Stimulated activated CD8-positive, alpha-beta memory T cell treated with anti-CD3 and anti-CD28 coated beads, Interleukin-12 subunit alpha, Interleukin-12 subunit beta, amount 100 ng/mL, for 24 hours (primary cell): ENCODE results near the gene ZC3H10.
A peak's percentile ranks its signal among the peaks of the same experiment; 100 is the strongest.
"Not testable (repeated sequence)": the region's sequence is repeated elsewhere in the genome, so short reads cannot be mapped to it uniquely, and the experiment has no call there.

Experiments used
- DNase-seq: peaks from one replicate; pipeline ENCODE4 v3.0.0-alpha.2; 2020; ENCODE audit errors: extremely low read depth

ZC3H10 gene

DNA sequence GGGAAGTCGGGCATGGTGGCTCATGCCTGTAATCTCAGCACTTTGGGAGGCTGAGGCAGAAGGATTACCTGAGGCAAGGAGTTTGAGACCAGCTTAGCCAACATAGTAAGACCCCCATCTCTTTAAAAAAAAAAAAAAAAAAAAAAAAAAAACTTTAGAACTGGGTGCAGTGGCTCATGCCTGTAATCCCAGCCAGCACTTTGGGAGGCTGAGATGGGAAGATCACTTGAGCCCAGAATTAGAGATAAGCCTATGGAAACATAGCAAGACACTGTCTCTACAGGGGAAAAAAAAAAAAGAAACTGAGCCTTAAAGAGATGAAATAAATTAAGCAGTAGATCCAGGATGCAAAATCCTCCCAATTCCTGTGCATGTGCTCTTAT lies 15.4 kb upstream of the ZC3H10 start:
- no peak for DNase-seq

DNA sequence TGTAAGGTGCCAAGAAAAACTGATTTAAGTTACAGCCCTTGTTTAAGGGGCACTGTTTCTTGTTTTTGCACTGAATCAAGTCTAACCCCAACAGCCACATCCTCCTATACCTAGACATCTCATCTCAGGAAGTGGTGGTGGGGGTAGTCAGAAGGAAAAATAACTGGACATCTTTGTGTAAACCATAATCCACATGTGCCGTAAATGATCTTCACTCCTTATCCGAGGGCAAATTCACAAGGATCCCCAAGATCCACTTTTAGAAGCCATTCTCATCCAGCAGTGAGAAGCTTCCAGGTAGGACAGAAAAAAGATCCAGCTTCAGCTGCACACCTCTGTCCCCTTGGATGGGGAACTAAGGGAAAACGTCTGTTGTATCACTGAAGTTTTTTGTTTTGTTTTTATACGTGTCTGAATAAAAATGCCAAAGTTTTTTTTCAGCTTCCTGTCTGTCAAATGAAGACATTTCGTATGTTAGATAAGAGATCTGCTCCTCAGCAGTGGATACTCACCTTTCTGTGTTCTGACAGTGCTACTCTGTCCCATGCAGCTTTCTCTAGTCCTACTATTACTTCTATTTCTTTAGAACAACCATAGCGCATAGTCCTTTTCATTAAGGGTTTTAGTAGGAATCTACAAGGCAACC lies 14.9 kb upstream of the ZC3H10 start:
- DNase-seq, result no peak

DNA sequence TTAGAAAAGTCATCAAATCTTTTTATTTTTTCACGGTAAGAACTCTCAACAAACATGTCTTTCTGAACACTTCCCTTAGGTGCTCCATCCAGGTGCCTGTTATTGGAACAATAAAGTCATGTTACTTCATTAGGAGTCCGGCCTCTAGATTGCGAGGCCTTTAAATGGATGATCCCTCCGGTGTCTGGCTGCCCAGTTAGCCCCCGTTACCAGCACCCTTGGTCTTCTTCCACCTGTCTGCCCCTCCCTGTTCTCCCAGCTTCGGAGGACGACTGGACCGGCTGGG lies 14.3 kb upstream of the ZC3H10 start:
- no peak for DNase-seq

DNA sequence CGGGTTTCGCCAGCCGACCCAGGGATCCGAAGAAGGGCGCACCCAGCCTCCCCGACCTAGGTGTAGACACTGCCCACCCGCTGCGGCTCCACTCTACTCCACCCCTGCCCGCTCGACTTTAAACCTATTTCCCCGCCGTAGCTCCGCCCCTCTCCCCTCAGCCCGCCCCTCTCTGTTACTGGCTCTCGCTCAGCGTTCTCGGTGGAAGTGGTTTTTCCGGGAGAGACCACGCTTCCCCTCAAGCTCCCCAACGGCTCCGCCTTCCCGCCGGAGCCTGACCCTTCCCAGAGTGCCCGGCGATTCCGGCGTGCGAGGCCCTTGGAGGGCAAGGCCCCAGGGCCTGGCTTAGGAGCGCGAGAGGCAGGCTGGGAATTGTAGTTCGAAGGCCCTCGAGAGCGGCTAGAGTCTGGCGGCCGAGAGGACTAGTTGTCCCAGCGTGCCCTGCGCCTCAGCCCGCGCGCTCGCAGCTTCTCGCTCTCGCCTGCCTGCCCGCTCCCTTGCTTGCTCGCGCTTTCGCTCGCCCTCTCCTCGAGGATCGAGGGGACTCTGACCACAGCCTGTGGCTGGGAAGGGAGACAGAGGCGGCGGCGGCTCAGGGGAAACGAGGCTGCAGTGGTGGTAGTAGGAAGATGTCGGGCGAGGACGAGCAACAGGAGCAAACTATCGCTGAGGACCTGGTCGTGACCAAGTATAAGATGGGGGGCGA lies 13.8 kb upstream of the ZC3H10 start, which contains the start of gene PA2G4:
Gene PA2G4, plus strand, starts transcription at position 451 of the 706 bp plus-strand sequence. Its CDS starts 179 bp downstream, at position 630.
- peak; percentile 95 for DNase-seq

DNA sequence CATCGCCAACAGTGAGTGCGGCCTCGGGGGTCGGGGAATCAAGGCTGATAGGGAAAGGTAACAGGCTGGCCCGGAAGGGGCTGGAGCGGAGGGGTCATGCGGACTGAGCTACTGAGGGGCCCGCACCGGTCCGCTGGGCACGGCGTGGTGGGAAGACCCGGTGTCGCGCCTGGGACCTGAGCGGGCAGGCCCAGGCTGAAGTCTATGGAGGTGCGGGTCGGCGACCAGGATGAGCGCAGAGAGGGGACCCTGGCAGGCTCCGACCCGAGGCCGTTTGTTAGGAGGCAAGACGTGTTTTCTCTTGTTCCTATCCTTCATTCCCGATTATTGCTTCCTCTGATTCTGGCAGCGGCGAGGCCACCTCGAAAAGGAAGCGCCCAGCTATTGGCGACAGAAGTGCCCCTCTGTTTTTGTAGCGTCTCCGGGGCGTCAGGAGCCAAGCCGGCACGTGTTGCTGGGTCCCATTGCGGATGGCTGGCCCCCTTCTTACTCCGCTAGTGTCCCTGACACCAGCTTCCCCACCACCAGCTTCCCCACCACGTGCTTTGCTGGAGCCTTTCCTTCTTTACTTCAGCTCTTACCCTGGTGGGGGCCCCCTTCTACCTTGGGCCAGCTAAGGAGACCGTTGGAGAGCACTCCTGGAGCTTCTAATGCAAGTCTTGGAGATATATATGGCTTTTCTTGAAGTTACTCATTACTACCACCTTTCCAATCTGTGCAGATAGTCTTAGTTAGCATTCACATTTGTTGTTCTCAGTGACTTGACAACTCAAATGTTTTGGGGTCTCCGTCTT lies 13.1 kb upstream of the ZC3H10 start:
- no peak for DNase-seq

DNA sequence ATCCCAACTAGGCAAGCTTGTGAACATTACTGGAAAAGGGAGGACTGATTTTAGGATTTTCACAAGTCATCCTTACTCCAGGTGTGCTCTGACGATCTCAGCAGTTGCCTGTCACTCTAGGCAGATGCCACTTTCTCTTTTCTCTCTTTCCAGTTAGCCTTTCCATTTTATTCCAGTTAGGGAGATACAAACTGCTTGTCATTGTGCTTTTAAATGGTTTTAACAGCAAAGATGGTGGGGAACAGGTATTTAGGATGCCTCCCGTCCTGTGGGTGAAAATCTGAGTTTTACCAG lies 12.5 kb upstream of the ZC3H10 start:
- DNase-seq, result no peak

DNA sequence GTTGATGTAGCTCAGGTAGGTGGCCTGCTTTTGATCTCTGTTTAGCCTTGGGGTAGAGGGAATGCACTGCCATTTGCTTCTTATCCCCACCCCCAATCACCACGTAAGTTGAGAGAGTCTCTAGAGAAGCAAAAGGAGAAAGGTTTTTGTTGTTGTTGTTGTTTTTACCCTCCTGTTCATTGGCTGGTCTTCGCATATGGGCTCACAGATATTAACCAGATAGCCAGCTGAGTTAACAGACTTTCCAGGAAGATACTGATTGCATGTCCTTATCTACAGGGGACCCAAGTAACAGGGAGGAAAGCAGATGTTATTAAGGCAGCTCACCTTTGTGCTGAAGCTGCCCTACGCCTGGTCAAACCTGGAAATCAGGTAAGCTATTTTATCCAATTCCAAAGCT lies 10.8 kb upstream of the ZC3H10 start:
- DNase-seq, result no peak

DNA sequence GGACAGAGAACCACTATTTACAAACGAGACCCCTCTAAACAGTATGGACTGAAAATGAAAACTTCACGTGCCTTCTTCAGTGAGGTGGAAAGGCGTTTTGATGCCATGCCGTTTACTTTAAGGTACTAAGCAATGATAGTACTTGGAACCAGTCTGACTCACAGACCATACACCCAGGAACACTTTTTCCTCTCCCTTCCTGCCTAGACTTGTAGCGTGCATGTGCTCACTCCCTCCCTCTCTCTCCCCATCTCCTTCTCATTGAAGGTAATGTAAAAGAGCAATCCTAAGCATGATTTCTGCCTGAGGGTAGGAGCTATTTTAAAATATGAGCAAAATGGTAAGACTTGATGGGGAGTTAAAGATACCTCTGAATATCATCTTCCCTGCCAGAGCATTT lies 7.5 kb upstream of the ZC3H10 start:
- no peak for DNase-seq

DNA sequence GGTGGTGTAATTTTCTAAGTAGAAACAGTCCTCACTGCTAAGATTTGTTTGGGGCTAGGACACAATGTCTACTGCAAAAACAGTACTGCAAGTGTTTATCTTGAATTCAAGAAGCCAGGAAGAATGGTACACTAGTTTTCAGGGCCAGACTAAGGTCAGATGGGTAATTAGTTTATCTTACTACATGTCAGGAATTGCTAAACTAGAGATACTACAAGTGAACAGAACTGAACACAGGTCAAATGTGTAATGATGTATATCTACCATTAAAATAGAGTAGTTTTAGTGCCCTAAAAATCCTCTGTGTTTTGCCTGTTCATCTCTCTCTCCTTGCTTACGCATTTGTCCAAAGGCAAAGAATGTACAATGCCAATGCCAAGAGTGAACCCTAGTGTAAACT lies 4.0 kb upstream of the ZC3H10 start:
- no peak for DNase-seq

DNA sequence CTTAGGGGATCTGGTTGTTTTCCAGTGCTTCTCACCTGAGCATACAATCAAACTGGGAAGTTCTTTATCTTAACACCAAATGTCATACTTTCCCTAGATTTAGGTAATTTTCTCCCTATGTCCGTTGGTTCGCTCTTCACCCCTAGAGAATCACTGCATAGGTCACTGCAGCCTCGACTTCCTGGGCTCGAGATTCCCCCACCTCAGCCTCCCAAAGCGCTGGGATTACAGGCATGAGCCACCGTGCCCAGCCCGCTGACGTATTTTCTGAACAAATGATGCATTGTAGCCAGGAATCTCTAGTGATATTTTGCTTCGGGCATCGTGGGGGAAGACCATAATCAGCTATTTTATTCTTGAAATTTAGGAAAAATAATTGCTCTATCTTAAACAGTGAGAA lies 2.7 kb upstream of the ZC3H10 start:
- DNase-seq, result no peak

DNA sequence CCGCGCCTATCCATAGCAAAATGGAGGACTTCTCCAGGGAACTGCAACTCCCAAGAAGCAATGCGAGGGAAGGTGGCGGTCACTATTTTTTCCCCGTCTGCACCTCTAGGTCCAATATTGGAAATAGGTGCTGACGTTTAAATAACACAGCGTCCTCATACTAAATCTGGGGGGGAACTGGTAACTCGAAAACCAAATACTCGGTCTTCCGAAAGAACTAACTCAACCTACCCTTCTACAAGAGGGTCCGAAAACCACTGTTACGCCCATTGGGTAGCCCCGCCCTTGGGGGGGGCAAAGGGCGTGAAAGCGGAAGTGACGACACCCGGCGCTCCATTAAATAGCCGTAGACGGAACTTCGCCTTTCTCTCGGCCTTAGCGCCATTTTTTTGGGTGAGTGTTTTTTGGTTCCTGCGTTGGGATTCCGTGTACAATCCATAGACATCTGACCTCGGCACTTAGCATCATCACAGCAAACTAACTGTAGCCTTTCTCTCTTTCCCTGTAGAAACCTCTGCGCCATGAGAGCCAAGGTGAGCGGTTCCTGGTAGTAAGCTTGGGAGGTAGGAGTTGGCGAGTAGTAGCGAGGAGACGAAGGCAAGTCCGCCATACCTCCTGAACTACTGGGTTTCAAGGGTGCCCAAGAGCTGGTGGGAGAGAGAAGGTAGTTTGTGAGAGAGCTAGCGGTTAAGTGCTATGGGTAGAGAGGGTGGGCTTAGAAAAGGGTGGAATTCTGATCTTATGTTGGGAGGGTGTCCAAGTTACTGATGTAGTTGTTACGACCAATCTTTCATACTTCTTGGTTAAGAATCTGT lies 1.6 kb upstream of the ZC3H10 start, which contains the start of gene RPL41:
Gene RPL41, plus strand, starts transcription at position 367 of the 815 bp plus-strand sequence.
- peak; percentile 81 for DNase-seq

DNA sequence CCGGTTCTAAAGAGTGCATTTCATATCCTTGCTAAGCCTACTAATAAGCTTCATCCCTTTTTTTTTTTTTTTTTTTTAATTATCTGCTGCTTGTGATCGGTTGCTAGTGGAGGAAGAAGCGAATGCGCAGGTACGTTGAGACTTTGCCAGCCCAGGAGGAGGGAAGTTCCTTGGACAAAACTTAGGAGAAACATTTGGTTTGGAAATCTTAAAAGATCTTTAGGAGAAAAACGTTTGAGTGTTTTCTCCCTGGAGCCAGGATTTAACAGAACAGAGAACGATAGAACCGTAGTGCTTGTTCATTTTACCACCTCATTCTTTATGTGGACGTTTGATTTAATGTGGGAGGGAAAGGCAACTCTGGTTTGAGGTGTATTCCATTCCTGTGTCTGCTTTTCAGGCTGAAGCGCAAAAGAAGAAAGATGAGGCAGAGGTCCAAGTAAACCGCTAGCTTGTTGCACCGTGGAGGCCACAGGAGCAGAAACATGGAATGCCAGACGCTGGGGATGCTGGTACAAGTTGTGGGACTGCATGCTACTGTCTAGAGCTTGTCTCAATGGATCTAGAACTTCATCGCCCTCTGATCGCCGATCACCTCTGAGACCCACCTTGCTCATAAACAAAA lies 872 bp upstream of the ZC3H10 start:
- not testable (repeated sequence) for DNase-seq

DNA sequence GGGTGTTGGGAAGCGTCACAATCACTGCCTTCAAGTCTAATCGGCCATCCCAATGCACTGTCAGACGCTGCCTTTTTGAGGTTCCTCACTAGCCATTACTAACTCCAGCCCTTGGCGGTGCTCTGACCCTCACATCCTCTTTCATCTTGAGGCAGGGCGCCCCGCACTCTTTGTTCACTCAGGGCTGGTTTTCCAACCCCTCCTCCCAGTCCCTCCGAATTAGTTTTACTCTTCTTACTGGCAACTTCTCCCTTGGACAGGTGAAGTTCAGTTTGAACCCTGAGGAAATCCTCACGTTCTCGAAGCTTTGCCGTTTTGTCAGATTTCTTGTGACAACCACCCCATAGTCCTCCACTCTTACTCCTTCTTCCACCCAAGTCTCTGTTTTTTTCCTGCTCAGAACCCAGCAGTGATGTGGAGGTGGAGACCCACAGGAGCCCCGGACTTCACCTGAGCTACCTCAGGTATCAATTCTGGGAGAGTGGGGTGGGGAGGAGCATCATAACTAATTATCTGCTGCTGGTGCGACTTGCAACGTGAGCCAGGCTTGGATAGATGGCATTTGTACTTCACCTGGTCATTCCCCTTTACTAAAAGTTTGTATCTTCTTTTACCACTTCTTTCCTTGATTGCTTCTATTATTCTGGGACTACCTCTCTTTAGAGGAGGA lies 757 bp downstream of the ZC3H10 start:
- no peak for DNase-seq

DNA sequence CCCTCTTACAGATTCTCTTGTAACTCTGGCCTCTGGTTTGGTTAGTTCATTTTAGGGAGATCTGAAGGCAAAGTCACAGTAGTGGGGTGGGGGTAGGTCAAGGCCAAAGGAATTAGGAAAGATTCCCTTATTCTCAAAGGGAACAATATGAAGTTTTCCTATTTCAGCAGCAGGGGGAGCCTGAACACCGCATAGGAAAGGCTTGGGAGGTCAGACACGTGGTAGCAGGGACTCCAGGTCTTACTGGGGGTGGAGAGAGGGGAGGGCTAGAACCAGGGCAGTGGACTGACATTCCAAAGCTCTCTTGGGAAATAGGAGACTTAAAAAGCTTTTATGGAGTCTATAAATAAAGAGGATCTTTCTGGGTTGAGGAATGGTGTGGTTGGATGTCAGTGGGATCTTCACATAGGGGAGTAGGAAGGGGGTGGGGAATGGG lies 1.3 kb downstream of the ZC3H10 start:
- DNase-seq, result no peak

DNA sequence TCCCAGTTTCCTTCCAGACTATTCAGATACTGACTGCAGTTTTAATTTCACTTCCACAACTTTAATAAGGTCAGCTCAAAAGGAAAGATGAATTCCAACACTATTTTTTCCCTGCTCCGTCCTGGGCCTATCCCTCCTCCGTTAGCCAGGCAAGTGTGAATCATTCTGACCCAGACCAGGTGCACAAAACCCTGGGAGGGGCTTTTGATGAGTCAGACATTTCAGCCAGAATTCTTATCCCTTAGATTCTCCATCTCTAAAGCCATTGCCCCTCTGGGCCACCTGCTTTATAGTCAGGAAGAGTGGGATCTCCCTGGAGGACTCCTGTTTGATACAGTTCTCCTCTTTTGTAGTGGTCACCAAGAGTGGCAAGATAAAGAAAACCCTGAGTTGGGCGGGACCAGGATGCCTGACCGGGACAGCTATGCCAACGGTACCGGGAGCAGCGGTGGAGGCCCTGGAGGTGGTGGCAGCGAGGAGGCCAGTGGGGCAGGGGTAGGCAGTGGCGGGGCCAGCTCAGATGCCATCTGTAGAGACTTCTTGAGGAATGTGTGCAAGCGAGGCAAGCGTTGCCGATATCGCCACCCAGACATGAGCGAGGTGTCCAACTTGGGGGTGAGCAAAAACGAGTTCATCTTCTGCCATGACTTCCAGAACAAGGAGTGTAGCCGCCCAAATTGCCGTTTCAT lies 2.2 kb downstream of the ZC3H10 start:
- DNase-seq, result no peak

DNA sequence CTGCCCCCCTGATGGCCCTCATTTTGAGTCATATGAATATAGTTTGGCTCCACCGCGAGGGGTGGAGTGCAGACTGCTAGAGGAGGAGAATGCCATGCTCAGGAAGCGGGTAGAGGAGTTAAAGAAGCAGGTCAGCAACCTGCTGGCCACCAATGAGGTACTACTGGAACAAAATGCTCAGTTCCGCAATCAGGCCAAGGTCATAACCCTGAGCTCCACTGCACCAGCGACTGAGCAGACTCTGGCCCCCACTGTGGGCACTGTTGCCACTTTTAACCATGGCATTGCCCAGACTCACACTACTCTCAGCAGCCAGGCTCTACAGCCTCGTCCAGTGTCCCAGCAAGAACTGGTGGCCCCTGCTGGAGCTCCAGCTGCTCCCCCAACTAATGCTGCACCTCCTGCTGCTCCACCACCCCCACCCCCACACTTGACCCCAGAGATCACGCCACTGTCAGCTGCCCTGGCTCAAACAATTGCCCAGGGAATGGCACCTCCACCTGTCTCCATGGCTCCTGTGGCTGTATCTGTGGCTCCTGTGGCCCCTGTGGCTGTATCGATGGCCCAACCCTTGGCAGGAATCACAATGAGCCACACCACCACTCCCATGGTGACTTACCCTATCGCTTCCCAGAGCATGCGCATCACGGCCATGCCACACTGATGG lies 3.3 kb downstream of the ZC3H10 start:
- no peak for DNase-seq

DNA sequence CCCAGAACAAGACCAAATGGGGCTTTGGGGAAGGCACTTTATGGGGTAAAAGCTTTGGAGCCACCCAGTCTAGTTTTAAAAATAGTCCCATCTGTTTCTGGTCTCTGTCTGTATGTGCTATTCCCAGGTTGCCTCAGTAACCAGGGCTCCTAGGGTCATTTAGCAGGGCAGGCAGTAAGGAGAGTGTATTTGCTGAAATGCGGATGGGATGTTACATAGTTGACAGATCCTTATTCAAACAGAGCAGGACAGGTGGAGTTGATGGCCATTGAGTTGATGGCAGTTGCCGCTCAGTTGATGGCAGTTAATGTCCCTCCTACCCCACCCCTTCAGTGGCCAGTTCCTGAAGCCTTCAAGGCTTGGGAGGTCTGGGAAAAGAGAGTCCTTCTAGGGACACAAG lies 4.6 kb downstream of the ZC3H10 start:
- no peak for DNase-seq

DNA sequence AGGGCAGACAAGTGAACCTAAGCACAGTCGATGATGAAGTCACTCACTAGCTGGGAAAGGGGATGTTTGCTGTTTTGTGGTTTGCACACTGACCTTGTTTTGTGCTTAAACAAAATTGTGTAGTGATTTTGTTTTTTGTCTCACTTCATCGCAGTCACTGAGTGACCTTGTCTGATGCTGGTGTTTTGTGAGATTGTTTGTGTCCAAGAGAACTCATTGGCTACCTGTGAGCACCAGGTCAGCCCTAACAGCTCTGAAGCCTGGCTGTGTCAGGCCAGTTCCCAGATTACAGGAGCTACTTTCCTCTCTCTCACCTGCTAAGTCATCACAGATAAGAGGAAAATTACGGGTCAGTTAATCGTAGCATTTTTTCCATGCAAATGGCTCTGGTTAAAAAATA lies 6.1 kb downstream of the ZC3H10 start:
- DNase-seq, result no peak

DNA sequence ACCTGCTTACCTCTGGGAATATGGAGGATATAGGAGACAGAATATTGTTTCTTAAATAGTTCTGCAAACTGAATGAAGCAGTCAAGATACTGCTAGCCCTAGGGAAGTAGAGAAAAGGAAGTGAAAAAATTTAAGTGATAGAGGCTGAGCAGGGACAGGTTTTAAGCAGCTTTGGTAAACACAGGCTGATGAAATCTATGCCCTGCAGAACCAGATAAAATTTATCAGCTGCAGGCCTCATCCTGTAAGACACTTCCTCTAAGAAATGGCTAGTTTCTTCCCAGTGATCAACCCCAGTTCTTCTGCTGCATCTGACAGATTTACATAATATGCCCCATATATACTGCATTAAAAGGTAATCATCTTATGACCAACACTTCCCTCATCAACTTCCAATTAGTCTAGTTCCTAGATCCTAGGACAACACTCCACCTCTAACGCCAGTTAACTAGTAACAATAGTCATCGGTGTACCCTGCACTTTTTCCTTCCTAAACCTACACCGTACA lies 8.7 kb downstream of the ZC3H10 start:
- no peak for DNase-seq

DNA sequence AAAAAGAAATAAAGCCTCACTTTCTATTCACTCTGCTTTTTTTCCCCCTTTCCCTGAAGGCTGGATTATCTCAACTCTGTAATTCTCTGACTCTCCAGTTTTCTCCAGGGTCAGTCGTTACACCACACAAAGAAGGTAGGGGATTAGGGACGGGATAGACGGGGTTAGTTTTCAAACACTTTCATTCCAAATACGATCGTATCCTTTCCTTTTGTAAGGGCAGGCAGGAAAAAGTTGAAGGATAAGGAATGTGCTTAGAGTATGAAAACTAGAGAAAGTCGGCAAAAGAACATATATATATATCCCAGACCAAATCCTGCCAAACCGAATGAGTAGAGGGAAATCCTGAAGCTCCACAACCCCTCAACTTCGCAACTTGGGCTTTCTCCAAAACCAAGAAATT lies 9.4 kb downstream of the ZC3H10 start:
- DNase-seq, result no peak
